Measurements from ENCODE around the gene ELF3.
"Not testable (repeated sequence)": the region's sequence is repeated elsewhere in the genome, so short reads cannot be mapped to it uniquely, and the experiment has no call there.

The ELF3 gene

DNA sequence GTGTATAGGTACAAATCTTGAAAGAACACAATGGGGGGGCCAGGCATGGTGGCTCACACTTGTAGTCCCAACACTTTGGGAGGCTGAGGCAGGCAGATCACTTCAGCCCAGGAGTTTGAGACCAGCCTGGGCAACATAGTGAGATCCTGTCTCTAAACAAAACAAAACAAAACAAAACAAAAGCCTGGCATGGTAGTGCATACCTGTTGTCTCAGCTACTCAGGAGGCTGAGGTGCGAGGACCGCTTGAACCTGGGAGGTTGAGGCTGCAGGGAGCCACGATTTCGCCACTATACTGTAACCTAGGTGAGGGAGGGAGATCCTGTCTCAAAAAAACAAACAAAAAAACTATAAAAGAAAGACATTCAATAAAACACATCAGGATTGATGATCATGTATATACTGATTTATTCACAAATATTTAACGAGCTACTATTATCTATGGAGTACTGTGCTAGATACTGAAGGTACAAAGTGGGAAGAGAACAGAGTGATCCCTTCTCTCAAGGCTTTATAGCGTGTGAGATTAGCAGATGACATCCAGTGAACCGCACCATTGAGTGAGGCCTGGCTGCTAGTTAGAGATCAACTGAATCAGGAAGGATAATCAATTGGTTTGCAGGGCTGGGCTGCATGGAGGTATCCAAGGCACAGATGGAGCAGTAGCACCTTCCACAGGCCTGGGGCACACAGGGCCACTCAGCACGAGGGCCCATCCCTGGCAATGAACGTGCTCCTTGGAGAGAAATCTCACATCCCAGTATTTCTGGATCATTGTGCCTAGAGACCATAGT, 26.4 kb downstream of the ELF3 start:
- DNase-seq: no peak

DNA sequence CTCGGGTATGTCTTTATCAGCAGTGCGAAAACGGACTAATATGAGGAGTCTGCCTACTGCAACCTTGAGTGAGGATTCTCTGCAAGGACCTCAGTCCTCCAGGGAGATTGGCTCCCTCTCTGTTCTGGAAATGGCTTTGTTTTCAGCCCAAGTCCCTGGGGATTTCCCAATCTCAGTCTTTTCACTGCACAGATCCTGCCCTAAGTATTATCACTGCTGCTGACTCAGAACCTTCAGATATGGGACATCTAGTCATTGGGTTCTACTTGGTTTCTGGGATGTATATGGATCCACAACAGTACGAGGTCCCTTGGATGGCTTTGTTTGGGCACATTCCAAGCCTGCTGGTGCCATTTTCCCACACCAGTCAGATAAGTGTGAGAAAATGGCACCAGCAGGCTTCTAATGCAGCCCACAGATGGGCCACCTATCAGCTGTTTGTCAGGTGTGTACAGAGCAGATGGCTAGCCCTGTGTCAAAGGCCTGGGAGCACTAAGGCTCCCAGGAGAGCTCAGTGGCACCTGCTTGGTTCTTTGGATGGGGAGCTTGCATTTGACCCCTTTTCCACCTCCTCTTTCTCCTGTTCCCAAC, 27.4 kb downstream of the ELF3 start:
- DNase-seq: no peak

- DNase-seq: no peak
These were observed 28.4 kb downstream of the ELF3 start for GRCh38 chr1:202038688-202039346.

DNA sequence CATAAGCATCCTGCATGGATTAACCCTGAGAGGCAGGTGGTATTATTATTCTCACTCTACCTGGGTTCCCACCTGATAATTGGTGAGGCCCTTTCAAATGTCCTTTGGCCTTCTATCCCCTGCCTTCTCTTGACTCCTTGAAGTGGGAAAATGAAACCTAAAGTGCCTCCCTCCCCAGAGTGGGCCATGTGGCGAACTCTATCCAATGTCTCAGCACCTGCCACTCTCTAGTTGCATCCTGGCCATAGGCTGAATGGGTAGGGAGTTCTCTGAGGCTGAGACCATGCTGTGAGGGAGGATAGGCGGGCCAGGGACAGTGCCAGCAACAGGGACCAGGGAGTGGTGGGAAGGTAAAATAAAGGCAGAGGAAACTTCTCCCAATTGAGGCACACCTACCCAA, 35.3 kb downstream of the ELF3 start:
- DNase-seq: no peak

DNA sequence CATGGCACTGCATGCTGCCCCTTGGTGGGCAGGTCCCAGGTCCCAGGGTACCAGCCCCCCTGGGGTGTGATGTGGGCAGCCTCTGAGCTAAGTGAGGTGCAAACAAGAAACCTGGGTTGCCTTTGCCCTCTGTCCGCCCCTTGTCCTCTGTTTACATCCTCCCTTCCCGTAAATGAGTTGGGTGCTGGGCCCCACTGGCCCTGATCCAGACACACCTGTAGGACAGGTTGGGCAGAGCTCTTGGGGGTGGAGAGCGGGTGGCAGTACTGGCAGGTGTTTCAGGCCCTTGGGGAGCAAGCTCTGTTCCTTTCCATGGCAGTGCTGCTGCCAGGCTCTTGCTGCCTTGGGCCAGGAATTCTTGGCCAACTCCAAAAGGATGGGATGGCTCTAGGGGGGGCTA, 35.8 kb downstream of the ELF3 start:
- DNase-seq: no peak

GRCh38 chr1:202046748-202047708, 36.6 kb downstream of the ELF3 start:
- DNase-seq: no peak

- DNase-seq: no peak
These were observed 37.6 kb downstream of the ELF3 start for GRCh38 chr1:202047977-202048376.

DNA sequence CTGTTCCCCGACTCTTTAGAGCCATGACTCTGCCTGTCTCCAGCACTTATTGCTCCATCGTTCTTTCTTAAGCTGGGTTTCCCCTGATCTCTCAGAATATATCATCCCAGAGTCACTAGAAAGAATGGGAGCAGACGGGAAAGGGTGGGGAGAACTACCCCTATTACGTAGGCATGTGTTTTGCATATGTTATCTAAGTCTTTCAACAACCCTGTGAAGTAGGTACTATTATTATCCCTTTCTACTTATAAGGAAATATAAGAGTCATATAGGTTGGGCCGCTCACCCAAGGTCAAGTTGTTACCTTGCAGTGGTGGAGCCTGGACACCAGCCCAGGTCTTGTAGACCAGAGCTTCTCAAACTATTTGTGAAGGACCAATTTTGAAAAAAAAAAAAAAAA, 38.7 kb downstream of the ELF3 start:
- DNase-seq: no peak

DNA sequence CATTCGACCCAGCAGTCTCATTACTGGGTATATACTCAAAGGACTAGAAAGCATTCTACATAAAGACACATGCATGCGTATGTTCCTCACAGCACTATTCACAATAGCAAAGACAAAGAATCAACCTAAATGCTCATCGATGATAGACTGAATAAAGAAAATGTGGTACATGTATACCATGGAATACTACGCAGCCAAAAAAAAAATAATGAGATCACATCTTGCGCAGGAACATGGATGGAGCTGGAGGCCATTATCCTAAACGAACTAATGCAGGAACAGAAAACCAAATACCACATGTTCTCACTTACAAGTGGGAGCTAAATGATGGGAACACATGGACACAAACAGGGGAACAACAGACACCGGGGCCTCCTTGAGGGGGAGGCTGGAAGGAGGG, 43.7 kb downstream of the ELF3 start:
- DNase-seq: no peak

- DNase-seq: not testable (repeated sequence)
These were observed 44.3 kb downstream of the ELF3 start for GRCh38 chr1:202054673-202055072.

DNA sequence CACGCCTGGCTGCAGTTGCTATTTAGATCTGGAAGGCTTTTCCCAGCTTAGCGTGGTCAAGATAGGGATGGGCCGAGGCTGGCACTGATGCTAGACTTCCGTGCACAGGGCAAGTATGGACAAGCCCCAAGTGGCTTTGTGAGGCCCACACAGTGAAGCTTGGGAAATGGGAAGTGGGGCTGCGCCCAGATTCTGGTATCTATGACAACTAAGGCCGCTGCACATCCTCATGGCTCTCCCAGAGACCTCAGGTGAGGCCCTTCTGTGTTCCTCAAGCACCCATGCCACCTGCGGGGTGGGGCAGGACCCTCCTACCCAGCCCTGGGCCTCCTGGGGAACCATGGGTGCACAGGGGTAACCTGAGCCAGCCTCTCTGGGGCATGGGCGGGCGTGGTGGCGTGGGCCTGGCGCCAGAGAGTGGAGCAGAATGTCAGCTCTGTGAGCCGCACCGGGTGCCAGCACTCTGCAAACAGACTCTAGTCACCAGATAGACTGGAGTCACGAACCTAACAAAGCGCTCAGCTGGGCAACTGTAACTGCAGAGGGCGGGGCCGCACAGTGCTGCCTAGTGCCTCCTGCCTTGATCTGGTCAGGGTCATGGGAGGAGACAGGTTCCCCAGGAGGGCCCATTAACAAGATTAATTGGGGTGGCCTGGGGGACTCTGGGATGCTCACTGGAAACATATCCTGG, 46.4 kb downstream of the ELF3 start:
- no peak for DNase-seq

DNA sequence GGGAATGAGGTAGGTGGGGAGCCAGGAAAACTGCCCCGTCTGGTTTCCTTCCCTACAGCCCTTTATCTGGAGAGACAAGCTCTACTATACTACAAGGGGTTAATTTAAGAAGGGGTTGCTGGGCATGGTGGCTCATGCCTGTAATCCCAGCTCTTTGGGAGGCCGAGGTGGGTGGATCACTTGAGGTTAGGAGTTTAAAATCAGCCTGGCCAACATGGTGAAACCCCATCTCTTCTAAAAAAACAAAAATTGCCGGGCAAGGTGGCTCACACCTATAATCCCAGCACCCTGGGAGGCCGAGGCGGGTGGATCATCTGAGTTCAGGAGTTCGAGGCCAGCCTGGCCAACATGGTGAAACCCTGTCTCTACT, 46.9 kb downstream of the ELF3 start:
- DNase-seq: not testable (repeated sequence)

DNA sequence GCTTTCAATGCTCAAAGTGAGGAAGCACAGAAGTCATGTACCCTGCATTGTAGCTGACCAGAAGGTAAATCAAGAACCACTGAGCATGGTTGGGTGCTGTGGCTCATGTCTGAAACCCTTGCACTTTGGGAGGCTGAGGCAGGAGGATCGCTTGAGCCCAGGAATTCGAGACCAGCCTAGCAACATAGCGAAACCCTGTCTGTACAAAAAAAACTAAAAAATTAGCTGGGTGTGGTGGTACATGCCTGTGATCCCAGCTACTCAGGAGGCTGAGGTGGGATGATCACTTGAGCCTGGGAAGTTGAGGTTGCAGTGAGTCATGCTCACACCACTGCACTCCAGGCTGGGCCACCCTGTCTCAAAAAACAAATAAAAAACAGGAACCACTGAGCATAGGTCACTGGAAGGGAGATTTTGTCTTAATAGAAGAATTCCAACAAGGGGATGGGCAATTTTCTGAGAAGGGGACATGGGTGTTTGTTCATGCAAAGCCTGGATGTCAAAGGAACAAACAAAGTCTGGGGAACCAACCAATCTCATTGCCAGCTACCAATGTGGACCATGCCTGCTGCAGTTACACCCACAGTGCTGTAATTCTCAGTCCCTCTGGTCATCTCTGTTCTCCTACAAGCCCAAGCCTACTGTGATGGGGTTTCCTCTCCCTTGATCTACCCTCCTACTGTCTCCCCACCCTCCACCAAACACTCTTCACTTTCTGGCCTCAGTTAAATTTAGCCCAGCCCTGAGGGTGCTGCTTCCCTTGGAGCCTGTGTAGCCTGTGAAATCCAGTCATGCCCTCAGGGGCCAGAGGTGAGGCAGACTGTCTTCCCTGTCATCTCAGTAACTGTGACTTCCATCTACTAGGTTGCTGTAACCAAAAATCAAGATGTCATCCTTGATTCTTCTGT, 47.9 kb downstream of the ELF3 start:
- no peak for DNase-seq

DNA sequence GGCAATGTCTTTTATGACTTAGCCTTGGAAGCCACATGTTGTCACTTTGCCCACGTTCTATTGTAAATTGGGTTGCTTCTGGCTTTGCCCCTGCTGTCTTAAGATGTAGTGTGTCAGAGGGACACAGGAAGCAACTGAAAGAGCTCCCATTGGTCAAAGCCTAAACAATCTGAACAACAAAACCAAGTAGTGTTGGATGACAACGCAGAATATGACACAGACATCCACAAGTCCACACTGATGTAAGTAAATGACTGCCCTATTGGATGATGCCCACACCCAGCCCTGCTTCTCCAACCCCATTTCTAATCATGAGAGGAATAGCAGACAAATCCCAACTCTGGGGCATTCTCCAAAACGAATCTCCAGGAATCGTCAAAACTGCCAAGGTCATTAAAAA, 50.7 kb downstream of the ELF3 start:
- no peak for DNase-seq

GRCh38 chr1:202061787-202062186, 51.4 kb downstream of the ELF3 start:
- not testable (repeated sequence) for DNase-seq

DNA sequence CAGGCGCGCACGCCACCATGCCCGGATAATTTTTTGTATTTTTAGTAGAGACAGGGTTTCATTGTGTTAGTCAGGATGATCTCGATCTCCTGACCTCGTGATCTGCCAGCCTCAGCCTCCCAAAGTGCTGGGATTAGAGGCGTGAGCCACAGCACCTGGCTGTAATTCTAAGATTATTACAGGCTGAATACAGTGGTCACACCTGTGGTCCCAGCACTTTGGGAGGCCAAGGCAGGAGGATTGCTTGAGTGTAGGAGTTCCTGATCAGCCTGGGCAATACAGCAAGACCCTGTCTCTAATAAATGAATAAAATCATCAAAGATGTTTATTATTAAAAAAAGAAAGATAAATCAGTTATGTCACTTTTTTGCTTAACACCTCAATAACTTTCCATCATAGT, 52.2 kb downstream of the ELF3 start:
- DNase-seq: not testable (repeated sequence)

DNA sequence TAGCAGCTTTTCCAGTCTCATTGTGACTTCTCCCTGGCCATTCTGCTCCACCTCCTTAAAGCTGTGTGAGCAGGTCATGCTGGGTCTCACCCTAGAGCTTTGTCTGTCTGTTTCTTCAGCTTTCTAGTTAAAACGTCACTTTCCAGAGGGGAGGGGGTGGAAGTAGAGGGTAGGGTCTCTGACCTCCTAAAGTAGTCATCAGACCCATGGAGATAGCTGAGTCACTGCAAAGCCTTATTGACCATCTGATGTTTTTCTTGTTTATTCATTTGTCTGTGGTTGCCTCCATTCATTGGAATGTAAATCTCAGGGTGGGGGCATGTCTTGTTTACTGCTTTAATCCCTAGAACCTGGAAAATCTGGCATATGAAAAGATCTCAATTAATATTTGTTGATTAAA, 52.7 kb downstream of the ELF3 start:
- no peak for DNase-seq

- DNase-seq: not testable (repeated sequence)
These were observed 54.5 kb downstream of the ELF3 start for GRCh38 chr1:202064889-202065312.
